WI38 (cell line): Measurements from ENCODE around the gene RILPL1.
"Not testable (repeated sequence)": the region's sequence is repeated elsewhere in the genome, so short reads cannot be mapped to it uniquely, and the experiment has no call there.

ENCODE experiments used
- H3K4me3 ChIP-seq: 2 replicates; pipeline ENCODE4 v1.5.1; 2011; ENCODE audit warnings: low read depth, mild to moderate bottlenecking, control low read depth, low read length
- TF ChIP-seq, protein P1 (sequence below): IDR thresholded peaks from 2 replicates; pipeline ENCODE4 v1.5.1; 2012; ENCODE audit warnings: low read depth, mild to moderate bottlenecking, control low read depth, low read length

RILPL1 gene

DNA sequence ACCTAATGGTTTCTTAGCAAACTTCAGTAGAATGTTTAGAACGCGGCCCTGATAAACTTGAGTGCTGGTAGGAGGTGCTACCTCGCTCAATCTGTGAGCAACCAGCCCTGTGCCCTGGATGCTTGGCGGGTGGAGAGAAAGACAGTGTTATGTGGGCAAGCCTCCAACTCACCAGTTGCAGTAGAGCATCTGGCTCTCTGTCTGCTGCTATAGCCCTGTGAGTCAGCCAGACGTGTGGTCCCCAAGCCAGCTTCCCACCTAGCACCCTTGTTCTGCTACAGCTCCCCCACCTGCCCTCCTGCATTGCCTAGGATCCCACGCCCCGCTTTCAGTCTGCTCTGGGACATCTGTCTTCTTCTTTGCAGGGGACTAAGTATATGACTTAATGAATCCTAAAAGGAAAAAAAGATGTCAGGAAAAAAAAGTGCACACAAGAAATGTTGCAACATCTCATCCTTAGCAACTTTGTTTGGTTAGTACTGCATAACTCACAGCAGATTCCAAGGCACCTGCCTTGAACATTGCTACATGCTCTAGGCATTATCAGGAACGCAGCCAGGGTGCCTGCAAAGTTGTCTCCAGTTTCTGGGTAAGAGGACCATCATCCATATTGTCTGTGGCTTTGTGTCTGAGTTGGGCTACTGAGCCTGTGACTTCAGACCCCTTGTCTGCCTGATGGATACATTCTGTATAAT is 62.0 kb downstream of the RILPL1 start:
- no peak overlapping the region for H3K4me3 ChIP-seq
- TF ChIP-seq, protein P1, sequence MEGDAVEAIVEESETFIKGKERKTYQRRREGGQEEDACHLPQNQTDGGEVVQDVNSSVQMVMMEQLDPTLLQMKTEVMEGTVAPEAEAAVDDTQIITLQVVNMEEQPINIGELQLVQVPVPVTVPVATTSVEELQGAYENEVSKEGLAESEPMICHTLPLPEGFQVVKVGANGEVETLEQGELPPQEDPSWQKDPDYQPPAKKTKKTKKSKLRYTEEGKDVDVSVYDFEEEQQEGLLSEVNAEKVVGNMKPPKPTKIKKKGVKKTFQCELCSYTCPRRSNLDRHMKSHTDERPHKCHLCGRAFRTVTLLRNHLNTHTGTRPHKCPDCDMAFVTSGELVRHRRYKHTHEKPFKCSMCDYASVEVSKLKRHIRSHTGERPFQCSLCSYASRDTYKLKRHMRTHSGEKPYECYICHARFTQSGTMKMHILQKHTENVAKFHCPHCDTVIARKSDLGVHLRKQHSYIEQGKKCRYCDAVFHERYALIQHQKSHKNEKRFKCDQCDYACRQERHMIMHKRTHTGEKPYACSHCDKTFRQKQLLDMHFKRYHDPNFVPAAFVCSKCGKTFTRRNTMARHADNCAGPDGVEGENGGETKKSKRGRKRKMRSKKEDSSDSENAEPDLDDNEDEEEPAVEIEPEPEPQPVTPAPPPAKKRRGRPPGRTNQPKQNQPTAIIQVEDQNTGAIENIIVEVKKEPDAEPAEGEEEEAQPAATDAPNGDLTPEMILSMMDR: no peak

DNA sequence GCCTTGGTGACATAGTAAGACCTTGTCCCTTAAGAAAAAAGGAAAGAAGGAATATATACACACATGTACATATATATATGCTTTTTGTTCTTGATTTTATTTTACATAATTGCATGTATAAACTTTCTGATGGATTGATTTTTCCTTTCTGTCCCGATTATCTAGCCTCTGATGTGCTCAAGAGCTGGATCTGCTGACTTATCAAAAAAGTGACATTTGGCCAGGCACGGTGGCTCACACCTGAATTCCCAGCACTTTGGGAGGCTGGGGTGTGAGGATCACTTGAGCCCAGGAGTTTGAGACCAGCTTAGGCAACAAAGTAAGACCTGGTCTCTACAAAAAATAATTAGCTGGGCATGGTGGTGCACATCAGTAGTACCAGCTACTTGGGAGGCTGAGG is 63.5 kb downstream of the RILPL1 start:
- TF ChIP-seq, protein P1: no peak

DNA sequence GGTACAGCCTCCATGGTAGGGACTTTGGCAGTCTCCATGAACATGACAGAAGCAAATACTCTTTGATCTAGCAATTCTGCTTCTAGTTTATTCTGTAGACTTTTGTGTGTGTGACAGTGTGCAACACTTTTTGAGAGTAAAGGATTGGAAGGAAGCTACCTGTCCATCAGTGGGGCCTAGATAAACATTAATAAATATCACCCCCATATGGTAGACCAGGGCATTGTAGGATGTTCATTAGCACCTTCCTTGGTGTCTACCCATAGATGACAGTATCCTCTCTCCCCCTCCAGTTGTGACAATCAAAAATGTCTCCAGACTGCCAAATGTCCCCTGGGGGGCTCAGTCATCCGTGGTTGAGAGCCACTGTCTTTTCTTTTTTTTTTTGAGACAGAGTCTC is 64.7 kb downstream of the RILPL1 start:
- TF ChIP-seq, protein P1: no peak
- no peak overlapping the region for H3K4me3 ChIP-seq

More for the DNA sequence above, 63.5 kb downstream of the RILPL1 start:
- no peak overlapping the region for H3K4me3 ChIP-seq

DNA sequence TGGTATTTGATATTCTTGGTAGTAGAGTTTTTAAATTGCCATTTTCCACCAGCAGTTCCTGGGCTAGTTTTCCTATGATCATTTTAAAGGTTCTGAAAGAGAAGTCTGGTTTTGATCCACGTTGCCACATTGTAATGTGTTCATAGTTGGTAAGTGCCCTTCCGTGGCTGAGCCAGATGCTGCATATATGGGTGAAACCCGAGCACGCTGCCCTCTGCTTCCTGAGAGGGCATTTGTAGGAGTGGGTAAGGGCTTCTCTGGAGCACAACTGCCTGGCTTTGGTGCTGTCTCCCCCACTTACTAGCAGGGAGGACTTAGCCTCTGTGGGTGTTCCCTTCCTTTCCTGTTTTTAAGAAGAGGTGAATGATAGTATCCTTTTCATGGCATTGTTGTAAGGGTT is 68.4 kb downstream of the RILPL1 start:
- no peak overlapping the region for H3K4me3 ChIP-seq
- TF ChIP-seq, protein P1: no peak

DNA sequence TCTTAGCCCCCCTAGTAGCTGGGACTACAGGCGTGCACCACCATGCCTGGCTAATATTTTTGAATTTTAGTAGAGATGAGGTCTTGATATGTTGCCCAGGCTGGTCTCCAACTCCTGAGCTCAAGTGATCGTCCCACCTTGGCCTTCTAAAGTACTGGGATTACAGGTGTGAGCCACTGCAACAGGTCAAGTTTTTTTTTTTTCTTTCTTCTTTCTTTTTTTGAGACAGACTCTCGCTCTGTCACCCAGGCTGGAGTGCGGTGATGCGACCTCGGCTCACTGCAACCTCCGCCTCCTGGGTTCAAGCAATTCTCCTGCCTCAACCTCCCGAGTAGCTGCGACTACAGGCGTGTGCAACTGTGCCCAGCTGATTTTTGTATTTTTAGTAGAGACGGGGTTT is 70.3 kb downstream of the RILPL1 start:
- H3K4me3 ChIP-seq: not testable (repeated sequence)

DNA sequence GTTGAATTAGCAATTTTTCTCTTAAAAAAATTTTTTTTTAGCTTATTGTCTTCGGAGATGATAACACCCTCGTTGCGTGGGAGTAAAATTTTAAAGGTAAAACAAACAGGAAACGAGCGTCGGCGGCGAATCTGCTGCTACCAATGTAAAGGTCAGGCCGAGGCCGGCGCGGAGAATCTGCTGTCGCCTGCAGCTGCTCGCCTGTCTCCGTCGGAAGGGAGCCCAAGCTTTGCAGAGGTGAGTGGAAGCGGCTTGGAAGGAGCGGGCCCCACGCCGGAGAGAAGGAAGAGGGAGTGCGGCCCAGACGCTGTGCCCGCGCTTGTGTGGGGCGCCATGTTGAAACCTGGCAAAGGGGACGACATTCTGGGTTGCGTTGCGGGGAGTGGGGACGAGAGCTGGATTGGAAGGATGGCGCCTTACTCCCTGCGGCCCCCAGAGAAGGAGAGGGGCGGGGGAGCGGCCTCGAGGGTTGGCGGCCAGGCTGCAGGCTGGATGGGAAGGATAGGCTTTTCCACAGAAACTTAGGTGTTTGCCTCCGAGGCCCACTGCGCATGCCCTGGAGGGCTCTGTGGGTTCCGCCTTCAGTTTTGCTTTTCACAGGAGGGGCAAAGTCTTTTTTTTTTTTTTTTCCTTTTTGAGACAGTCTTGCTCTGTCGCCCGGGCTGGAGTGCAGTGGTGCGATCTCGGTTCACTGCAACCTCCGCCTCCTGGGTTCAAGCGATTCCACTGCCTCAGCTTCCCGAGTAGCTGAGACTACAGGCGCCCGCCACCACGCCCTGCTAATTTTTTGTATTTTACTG is 75.3 kb downstream of the RILPL1 start, which contains the start of gene SNRNP35:
TSS of gene SNRNP35 (plus strand) at position 160 of the 800 bp plus-strand sequence. CDS start 7,402 bp downstream, outside the sequence.
- peak within 1 kb of the TSS; percentile 83 for H3K4me3 ChIP-seq
- TF ChIP-seq, protein P1: no peak

DNA sequence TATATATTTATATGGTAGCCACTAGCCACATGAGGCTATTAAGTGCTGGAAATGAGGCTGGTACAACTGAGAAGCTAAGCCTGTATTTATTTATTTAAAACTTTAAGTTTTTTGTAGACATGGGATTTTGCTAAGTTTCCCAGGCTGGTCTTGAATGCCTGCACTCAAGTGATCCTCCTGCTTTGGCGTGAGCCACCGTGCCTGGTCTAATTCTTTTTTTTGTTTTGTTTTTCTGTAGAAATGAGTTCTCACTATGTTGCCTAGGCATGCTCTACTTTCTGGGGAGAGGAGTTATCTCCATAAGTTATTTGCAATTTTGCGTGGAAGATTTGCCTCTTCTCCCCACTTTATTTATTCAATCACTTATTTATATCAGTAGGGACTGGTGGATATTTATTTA is 80.4 kb downstream of the RILPL1 start:
- TF ChIP-seq, protein P1: no peak

DNA sequence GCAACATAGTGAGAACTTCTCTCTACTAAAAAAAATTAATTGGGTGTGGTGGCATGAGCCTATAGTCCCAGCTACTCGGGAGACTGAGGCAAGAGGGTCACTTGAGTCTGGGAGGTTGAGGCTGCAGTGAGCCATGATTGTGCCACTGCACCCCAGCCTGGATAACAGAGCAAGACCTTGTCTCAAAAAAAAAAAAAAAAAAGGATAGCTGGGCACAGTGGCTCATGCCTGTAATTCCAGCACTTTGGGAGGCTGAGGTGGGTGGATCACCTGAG is 81.3 kb downstream of the RILPL1 start:
- not testable (repeated sequence) for H3K4me3 ChIP-seq

More for the DNA sequence above, 80.4 kb downstream of the RILPL1 start:
- H3K4me3 ChIP-seq: no peak overlapping the region
